Measurements from ENCODE around the gene DLG2.

DNA sequence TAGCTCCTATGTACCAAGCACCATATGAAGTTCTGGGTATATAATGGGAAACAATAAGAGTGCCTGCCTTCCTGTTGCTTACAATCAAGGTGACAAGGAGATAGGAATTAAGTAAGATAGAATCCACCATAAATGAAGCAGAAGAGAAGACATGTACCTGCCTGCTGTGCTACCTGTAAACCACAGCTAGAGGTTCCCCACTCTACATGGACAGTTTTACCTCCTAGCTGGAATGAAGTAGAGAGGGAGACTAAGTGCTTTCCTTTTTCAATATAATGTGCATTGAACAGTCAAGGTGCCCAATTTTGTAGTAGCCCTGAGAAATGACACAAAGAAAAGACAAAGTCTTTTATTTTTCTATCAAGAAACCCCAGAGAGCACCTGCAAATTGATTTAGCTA, 984.6 kb downstream of the DLG2 start:
- TF ChIP-seq, protein P1, sequence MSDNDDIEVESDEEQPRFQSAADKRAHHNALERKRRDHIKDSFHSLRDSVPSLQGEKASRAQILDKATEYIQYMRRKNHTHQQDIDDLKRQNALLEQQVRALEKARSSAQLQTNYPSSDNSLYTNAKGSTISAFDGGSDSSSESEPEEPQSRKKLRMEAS (CRISPR knock-in tag; IDR thresholded peaks at IDR 0.05), result no peak
- TF ChIP-seq ZNF121 (CRISPR knock-in tag; IDR thresholded peaks at IDR 0.05) (no peak), MLX (CRISPR knock-in tag; IDR thresholded peaks at IDR 0.05) (no peak), ZNF416 (CRISPR knock-in tag; IDR thresholded peaks at IDR 0.05) (no peak), NFYB (CRISPR knock-in tag; conservative IDR thresholded peaks at IDR 0.05; ENCODE audit: low read depth) (no peak), TCF7 (CRISPR knock-in tag; IDR thresholded peaks at IDR 0.05; ENCODE audit: low read depth) (no peak), ELF4 (CRISPR knock-in tag; IDR thresholded peaks at IDR 0.05; ENCODE audit: low read depth) (no peak), ERG (CRISPR knock-in tag; IDR thresholded peaks at IDR 0.05) (no peak)
- TF ChIP-seq, protein P2, sequence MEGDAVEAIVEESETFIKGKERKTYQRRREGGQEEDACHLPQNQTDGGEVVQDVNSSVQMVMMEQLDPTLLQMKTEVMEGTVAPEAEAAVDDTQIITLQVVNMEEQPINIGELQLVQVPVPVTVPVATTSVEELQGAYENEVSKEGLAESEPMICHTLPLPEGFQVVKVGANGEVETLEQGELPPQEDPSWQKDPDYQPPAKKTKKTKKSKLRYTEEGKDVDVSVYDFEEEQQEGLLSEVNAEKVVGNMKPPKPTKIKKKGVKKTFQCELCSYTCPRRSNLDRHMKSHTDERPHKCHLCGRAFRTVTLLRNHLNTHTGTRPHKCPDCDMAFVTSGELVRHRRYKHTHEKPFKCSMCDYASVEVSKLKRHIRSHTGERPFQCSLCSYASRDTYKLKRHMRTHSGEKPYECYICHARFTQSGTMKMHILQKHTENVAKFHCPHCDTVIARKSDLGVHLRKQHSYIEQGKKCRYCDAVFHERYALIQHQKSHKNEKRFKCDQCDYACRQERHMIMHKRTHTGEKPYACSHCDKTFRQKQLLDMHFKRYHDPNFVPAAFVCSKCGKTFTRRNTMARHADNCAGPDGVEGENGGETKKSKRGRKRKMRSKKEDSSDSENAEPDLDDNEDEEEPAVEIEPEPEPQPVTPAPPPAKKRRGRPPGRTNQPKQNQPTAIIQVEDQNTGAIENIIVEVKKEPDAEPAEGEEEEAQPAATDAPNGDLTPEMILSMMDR (IDR thresholded peaks at IDR 0.05), result no peak
- TF ChIP-seq, protein P3, sequence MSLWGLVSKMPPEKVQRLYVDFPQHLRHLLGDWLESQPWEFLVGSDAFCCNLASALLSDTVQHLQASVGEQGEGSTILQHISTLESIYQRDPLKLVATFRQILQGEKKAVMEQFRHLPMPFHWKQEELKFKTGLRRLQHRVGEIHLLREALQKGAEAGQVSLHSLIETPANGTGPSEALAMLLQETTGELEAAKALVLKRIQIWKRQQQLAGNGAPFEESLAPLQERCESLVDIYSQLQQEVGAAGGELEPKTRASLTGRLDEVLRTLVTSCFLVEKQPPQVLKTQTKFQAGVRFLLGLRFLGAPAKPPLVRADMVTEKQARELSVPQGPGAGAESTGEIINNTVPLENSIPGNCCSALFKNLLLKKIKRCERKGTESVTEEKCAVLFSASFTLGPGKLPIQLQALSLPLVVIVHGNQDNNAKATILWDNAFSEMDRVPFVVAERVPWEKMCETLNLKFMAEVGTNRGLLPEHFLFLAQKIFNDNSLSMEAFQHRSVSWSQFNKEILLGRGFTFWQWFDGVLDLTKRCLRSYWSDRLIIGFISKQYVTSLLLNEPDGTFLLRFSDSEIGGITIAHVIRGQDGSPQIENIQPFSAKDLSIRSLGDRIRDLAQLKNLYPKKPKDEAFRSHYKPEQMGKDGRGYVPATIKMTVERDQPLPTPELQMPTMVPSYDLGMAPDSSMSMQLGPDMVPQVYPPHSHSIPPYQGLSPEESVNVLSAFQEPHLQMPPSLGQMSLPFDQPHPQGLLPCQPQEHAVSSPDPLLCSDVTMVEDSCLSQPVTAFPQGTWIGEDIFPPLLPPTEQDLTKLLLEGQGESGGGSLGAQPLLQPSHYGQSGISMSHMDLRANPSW (CRISPR knock-in tag; conservative IDR thresholded peaks at IDR 0.05; ENCODE audit: low read depth), result no peak

Measured in WTC11 (cell line).